GM19023 (cell line): ENCODE results near the gene MARCHF3.
"Not testable (repeated sequence)": the region's sequence is repeated elsewhere in the genome, so short reads cannot be mapped to it uniquely, and the experiment has no call there.

Source experiments
- ATAC-seq: cut with Tn5 transposase; IDR thresholded peaks from one replicate; pipeline ENCODE4 v1.9.1; 2021; ENCODE audit warnings: mild to moderate bottlenecking, moderate library complexity; ENCODE audit not compliant: unreplicated experiment

MARCHF3 gene

GRCh38 chr5:127051591-127051990 lies 21.2 kb upstream of the MARCHF3 start:
- no peak for ATAC-seq

- no peak for ATAC-seq
These were observed 16.1 kb upstream of the MARCHF3 start for GRCh38 chr5:127046343-127047072.

GRCh38 chr5:127042593-127042992 lies 12.2 kb upstream of the MARCHF3 start:
- no peak for ATAC-seq

- no peak for ATAC-seq
These were observed 11.2 kb upstream of the MARCHF3 start for GRCh38 chr5:127041571-127041970.

- ATAC-seq: no peak
These were observed 10.6 kb upstream of the MARCHF3 start for GRCh38 chr5:127040796-127041520.

- ATAC-seq: no peak
These were observed 8.2 kb upstream of the MARCHF3 start for GRCh38 chr5:127038550-127038949.

- no peak for ATAC-seq
These were observed 1.5 kb upstream of the MARCHF3 start for GRCh38 chr5:127031863-127032232.

GRCh38 chr5:127031147-127031862 lies 947 bp upstream of the MARCHF3 start:
- peak; percentile 23 for ATAC-seq

- peak; percentile 11 for ATAC-seq
These were observed 638 bp downstream of the MARCHF3 start for GRCh38 chr5:127029581-127030258.

- no peak for ATAC-seq
These were observed 1.4 kb downstream of the MARCHF3 start for GRCh38 chr5:127028822-127029457.

GRCh38 chr5:127027539-127027938 lies 2.8 kb downstream of the MARCHF3 start:
- ATAC-seq: no peak

GRCh38 chr5:127026166-127026565 lies 4.2 kb downstream of the MARCHF3 start:
- no peak for ATAC-seq

- no peak for ATAC-seq
These were observed 4.9 kb downstream of the MARCHF3 start for GRCh38 chr5:127025467-127025866.

GRCh38 chr5:127024821-127025220 lies 5.5 kb downstream of the MARCHF3 start:
- ATAC-seq: no peak

GRCh38 chr5:127023552-127024191 lies 6.7 kb downstream of the MARCHF3 start:
- not testable (repeated sequence) for ATAC-seq

- no peak for ATAC-seq
These were observed 7.5 kb downstream of the MARCHF3 start for GRCh38 chr5:127022846-127023245.

GRCh38 chr5:127019928-127020327 lies 10.4 kb downstream of the MARCHF3 start:
- no peak for ATAC-seq

- ATAC-seq: not testable (repeated sequence)
These were observed 13.6 kb downstream of the MARCHF3 start for GRCh38 chr5:127016722-127017121.

- no peak for ATAC-seq
These were observed 14.6 kb downstream of the MARCHF3 start for GRCh38 chr5:127015716-127016115.

GRCh38 chr5:127014573-127014972 lies 15.8 kb downstream of the MARCHF3 start:
- ATAC-seq: no peak
